Measurements from ENCODE around the gene PLCE1.

DNA sequence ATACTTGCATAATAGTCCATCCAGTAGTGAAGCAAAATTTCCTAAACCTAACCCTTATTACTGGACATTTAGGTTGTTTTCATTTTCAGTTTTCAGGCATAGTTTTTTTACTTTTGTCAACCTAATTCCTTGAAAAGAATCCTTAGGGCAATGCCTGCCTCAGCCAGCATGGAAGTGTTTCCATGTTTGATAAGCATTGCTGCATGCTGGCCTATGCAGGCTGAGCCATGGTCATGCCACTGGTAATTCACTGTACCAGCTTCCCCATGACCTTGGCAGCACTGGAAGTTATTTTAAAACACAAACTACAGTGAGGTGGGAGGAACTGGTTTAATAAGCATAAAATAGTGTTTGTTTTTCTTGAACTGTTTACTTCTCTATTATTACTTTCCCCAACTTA, 27.8 kb upstream of the PLCE1 start:
- TF ChIP-seq SUZ12 (IDR thresholded peaks at IDR 0.05; ENCODE audit: extremely low read depth, insufficient read depth, insufficient read length), result no peak
- TF ChIP-seq ZNF274 (IDR thresholded peaks at IDR 0.05; ENCODE audit: low read depth, low read length), result no peak
- TF ChIP-seq YY1 (IDR thresholded peaks at IDR 0.05; ENCODE audit: insufficient read depth, insufficient read length), result no peak

Data from NT2/D1 (cell line).